IPS-20b (cell line): ENCODE results near the gene IQCC.

Experiments used
- H3K27ac ChIP-seq: one replicate; pipeline ENCODE4 v1.5.1; 2013; ENCODE audit warnings: low read length
- H3K27me3 ChIP-seq: 2 replicates; pipeline ENCODE4 v1.6.1; 2013; ENCODE audit warnings: mild to moderate bottlenecking, low read length, inconsistent platforms; ENCODE audit not compliant: insufficient read depth
- H3K36me3 ChIP-seq: 2 replicates; pipeline ENCODE4 v1.6.1; 2013; ENCODE audit warnings: low read depth, mild to moderate bottlenecking, inconsistent platforms, low read length, moderate library complexity; ENCODE audit not compliant: insufficient read depth
- H3K4me1 ChIP-seq: 2 replicates; pipeline ENCODE4 v1.6.1; 2013; ENCODE audit warnings: mild to moderate bottlenecking, control low read depth, inconsistent platforms, low read length, moderate library complexity; ENCODE audit not compliant: insufficient read depth
- H3K4me3 ChIP-seq: 2 replicates; pipeline ENCODE4 v1.5.1; 2013; ENCODE audit warnings: mild to moderate bottlenecking, low read length, inconsistent platforms
- H3K9ac ChIP-seq: 2 replicates; pipeline ENCODE4 v1.6.1; 2013; ENCODE audit warnings: low read depth, mild to moderate bottlenecking, inconsistent platforms, low read length, moderate library complexity
- H3K9me3 ChIP-seq: 2 replicates; pipeline ENCODE4 v1.6.1; 2013; ENCODE audit warnings: mild to moderate bottlenecking, low read depth, low read length, inconsistent platforms; ENCODE audit not compliant: insufficient read depth

IQCC gene

DNA sequence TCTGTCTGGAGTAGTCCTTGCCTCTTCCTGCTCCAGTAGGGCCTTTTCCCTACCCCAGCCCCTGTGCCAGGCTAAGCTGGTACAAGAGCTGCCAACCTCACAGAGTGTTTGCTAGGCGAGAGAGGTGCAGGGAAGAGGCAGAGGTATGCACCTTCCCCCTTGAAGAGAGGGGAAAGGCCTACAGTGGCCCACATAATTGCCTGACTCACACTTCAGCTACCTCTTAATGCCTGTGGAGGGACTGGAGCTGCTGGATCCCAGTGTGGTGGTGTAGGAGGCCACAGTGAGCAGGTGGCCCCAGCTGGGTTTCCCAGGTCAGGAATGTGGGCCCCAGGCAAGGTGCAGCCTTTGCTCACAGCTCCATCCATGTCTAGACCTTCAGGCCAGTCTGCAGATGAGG lies 8.4 kb upstream of the IQCC start:
- Histone ChIP-seq H3K36me3 (peaks cover 68% of the 10 kb centered on the region), H3K4me1 (peaks cover 22% of the 10 kb centered on the region; the same call in 1 of the 2 replicates)

DNA sequence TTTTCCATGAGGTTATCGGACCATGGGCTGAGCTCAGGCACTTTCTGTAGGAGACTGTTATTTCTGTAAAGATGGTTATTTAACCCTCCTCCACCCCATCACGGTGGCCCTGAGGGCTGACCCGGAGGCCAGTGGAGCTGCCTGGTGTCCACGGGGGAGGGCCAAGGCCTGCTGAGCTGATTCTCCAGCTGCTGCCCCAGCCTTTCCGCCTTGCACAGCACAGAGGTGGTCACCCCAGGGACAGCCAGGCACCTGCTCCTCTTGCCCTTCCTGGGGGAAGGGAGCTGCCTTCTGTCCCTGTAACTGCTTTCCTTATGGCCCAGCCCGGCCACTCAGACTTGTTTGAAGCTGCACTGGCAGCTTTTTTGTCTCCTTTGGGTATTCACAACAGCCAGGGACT lies 7.6 kb upstream of the IQCC start:
- no peak overlapping the region for H3K27ac ChIP-seq
- H3K4me3 ChIP-seq: no peak overlapping the region
- no peak overlapping the region for H3K9ac ChIP-seq
- H3K36me3 ChIP-seq: peaks cover 60% of the 10 kb centered on the region
- H3K9me3 ChIP-seq: no peaks in the 10 kb centered on the region
- H3K4me1 ChIP-seq: peaks cover 22% of the 10 kb centered on the region; the same call in 1 of the 2 replicates
- 0 out of 2 replicates have a peak, but pooled peaks cover 7% of the 10 kb centered on the region for H3K27me3 ChIP-seq

More for the DNA sequence above, 8.4 kb upstream of the IQCC start:
- H3K4me3 ChIP-seq: no peak overlapping the region
- no peak overlapping the region for H3K27ac ChIP-seq
- H3K9me3 ChIP-seq: no peaks in the 10 kb centered on the region
- H3K27me3 ChIP-seq: 0 out of 2 replicates have a peak, but pooled peaks cover 3% of the 10 kb centered on the region
- no peak overlapping the region for H3K9ac ChIP-seq

GRCh38 chr1:32198237-32199042 lies 7.0 kb upstream of the IQCC start:
- H3K27me3 ChIP-seq: 0 out of 2 replicates have a peak, but pooled peaks cover 7% of the 10 kb centered on the region
- no peaks in the 10 kb centered on the region for H3K9me3 ChIP-seq
- H3K4me1 ChIP-seq: peaks cover 22% of the 10 kb centered on the region; the same call in 1 of the 2 replicates
- H3K36me3 ChIP-seq: peaks cover 54% of the 10 kb centered on the region
- no peak overlapping the region for H3K4me3 ChIP-seq
- no peak overlapping the region for H3K27ac ChIP-seq
- H3K9ac ChIP-seq: no peak overlapping the region

- no peaks in the 10 kb centered on the region for H3K9me3 ChIP-seq
- no peak overlapping the region for H3K9ac ChIP-seq
- peaks cover 22% of the 10 kb centered on the region; the same call in 1 of the 2 replicates for H3K4me1 ChIP-seq
- peaks cover 14% of the 10 kb centered on the region for H3K27me3 ChIP-seq
- H3K36me3 ChIP-seq: peaks cover 47% of the 10 kb centered on the region
- H3K27ac ChIP-seq: no peak overlapping the region
- peak overlapping the region; percentile 34; the same call in 1 of the 2 replicates for H3K4me3 ChIP-seq
Observed at GRCh38 chr1:32199043-32199716, 6.3 kb upstream of the IQCC start.

- peaks cover 42% of the 10 kb centered on the region for H3K36me3 ChIP-seq
- peak overlapping the region; percentile 46; the same call in 1 of the 2 replicates for H3K9ac ChIP-seq
- H3K4me1 ChIP-seq: peaks cover 22% of the 10 kb centered on the region; the same call in 1 of the 2 replicates
- H3K4me3 ChIP-seq: peak overlapping the region; percentile 71
- H3K27me3 ChIP-seq: peaks cover 20% of the 10 kb centered on the region
- no peaks in the 10 kb centered on the region for H3K9me3 ChIP-seq
- H3K27ac ChIP-seq: no peak overlapping the region
Observed at GRCh38 chr1:32199717-32200072, 5.8 kb upstream of the IQCC start.

DNA sequence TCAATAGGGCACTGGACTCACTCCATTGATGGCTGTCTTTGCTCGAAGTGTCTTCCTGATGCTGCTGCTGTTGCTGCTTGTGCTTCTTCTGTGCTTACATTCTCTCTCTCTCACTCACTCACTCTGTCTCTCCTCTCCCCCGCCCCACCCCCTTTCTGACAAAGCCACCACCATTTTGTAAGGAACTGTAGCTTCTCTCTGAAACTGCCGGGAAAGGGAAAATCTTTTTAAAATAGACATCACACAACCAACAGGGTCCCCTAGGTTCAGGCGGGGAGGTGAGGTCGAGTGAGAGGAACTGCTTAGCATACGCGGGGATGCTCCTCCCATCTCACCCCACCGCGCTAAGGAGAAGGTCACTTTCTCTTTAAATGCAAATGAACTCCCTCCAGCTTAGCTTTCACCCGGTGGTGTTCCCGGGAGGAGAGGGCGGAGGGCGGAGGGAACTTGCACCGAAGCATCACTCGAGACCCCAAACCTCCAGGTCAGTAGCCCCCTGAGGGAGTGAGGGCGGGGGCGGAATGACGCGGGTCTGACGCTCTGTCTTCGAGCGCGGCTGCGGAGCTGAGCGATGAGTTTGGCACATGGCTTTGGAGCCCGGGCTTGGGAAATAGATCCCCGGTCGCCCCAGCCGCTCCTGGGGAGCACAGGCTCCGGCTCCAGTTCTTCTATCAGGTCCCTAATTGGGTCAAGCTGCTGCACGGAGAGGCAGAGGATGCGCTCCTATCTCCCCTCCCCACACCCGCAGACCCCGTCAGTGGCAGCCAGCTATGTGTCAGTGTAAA lies 5.1 kb upstream of the IQCC start, which contains the start of gene CCDC28B:
TSS of gene CCDC28B (plus strand) at position 370 of the 785 bp plus-strand sequence. CDS start 1,341 bp downstream, outside the sequence.
- H3K9ac ChIP-seq: peak within 1 kb of the TSS; percentile 46; the same call in 1 of the 2 replicates
- H3K27me3 ChIP-seq: peaks cover 24% of the 10 kb centered on the region
- H3K4me1 ChIP-seq: peaks cover 22% of the 10 kb centered on the region; the same call in 1 of the 2 replicates
- peaks cover 35% of the 10 kb centered on the region for H3K36me3 ChIP-seq
- H3K4me3 ChIP-seq: peak within 1 kb of the TSS; percentile 71
- H3K27ac ChIP-seq: no peak within 1 kb of the TSS
- H3K9me3 ChIP-seq: no peaks in the 10 kb centered on the region

DNA sequence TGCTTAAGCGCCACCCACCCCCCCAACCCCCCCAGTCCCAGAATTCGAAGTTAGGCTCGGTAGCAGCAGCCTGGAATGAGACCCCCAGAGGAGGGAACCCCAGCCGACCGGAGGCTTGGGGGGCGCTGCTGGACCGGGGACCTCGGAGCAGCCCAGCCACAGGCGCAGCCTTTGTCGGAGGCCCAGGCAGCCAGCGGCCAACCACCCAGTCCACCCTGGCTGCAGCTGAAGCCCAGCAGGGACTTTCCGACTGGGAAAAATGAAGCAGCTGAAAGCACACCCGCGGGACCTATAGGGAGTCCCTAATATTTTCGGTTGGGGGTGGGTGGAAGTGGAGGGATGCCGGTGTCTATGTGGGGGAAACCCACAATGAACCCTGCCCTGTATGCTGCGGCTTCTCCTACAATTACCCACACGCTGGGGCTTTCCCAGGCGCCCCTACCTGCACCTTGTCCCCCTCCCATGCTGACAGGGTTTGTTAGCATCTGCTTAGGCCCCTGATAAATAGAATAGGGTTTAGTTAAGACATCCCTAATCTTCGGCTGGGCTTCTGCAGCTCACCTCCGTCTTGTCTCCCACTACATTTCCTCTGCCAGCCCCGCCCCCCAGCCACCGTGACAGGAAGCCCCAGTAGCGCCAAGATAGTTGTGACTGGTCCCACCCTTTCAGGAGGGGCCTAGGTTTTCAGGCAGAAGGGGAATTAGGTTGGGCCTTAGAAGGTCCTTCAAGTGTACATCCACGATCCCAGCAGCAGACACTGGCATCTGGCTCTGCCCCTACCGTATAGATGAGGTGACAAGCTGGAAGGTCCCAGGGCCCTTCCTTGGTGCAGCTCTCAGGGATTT lies 4.2 kb upstream of the IQCC start:
- Histone ChIP-seq H3K4me1 (peaks cover 22% of the 10 kb centered on the region; the same call in 1 of the 2 replicates), H3K4me3 (peak overlapping the region; percentile 71), H3K9ac (peak overlapping the region; percentile 46; the same call in 1 of the 2 replicates), H3K9me3 (no peaks in the 10 kb centered on the region), H3K27me3 (peaks cover 24% of the 10 kb centered on the region), H3K27ac (no peak overlapping the region), H3K36me3 (peaks cover 27% of the 10 kb centered on the region)

DNA sequence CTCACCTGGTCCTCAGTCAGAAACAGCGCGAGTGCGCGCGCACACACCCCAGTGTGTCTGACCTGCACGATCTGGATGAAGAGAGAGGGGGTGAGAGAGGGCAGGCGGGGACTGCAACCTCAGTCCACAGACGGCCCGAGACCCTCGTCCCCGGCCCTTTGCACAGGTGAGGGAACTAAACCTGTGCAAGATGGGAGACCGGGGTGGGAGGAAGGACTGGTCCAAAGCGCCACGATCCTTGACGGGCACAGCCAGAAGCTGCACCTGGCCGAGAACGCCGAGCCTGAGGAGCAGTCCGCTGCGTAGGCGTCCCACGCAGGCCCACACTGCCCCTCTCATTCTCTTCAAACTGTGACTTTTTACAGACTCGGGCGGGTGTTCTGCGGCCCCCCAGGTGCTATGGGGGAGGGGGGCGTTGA lies 519 bp upstream of the IQCC start:
- H3K9me3 ChIP-seq: no peaks in the 10 kb centered on the region
- H3K4me1 ChIP-seq: peaks cover 10% of the 10 kb centered on the region; the same call in 1 of the 2 replicates
- H3K36me3 ChIP-seq: peaks cover 13% of the 10 kb centered on the region
- H3K27ac ChIP-seq: no peak overlapping the region
- H3K27me3 ChIP-seq: peaks cover 24% of the 10 kb centered on the region
- H3K4me3 ChIP-seq: peak overlapping the region; percentile 90
- H3K9ac ChIP-seq: peak overlapping the region; percentile 61; the same call in 1 of the 2 replicates

- Histone ChIP-seq H3K27me3 (peaks cover 17% of the 10 kb centered on the region), H3K9me3 (no peaks in the 10 kb centered on the region), H3K27ac (no peak overlapping the region), H3K9ac (no peak overlapping the region), H3K4me1 (0 out of 2 replicates have a peak, but pooled peaks cover 3% of the 10 kb centered on the region), H3K36me3 (peaks cover 13% of the 10 kb centered on the region), H3K4me3 (no peak overlapping the region)
Observed at GRCh38 chr1:32208469-32208868, 3.0 kb downstream of the IQCC start.

DNA sequence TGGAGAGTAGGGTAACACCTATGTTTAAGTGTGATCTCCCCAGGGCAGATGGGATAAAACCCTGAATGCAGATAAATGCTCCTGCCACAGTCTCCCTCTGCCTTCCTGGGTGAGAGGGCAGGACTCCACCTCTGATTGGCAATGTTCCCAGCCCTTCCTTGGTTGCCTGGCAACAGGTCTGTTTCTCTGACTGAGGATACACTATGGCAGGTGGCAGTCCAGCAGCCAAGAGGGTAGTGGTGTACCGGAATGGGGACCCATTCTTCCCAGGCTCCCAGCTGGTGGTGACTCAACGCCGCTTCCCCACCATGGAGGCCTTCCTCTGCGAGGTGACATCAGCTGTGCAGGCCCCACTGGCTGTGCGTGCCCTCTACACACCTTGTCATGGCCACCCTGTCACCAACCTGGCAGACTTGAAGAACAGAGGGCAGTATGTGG lies 3.4 kb downstream of the IQCC start, which contains the start of gene DCDC2B:
TSS of gene DCDC2B (plus strand) at position 199 of the 438 bp plus-strand sequence. CDS start at position 204, 5 bp downstream.
- Histone ChIP-seq H3K27ac (no peak within 1 kb of the TSS), H3K36me3 (peaks cover 13% of the 10 kb centered on the region)

More for the DNA sequence above, 3.4 kb downstream of the IQCC start, which contains the start of gene DCDC2B:
- no peaks in the 10 kb centered on the region for H3K9me3 ChIP-seq
- no peak within 1 kb of the TSS for H3K4me3 ChIP-seq
- H3K27me3 ChIP-seq: peaks cover 13% of the 10 kb centered on the region
- 0 out of 2 replicates have a peak, but pooled peaks cover 3% of the 10 kb centered on the region for H3K4me1 ChIP-seq
- H3K9ac ChIP-seq: no peak within 1 kb of the TSS
